K562 (cell line): ENCODE results near the gene MACROD2. TPM values are rescaled to one million over a fixed set of nuclear protein-coding genes. Genes with fewer than 3 reads are reported as not detected.

Source experiments
- ATAC-seq: fragments of 200-7000 bp; cut with Tn5 transposase; 3 replicates; pipeline ENCODE4 v1.9.1; 2020; ENCODE audit warnings: moderate library complexity
- BruUV-seq: library from RNA; stranded (reverse); fragments of 400-500 nt; replicated peaks from 2 replicates; lab custom pipeline; 2021; lab: Mats Ljungman, UMichigan
- CTCF ChIA-PET: fragments of 300-600 bp; formaldehyde crosslinking; extraction: SDS; loops from one replicate; lab custom pipeline; 2021; ENCODE audit warnings: low intra/inter-chr PET ratio; lab: Yijun Ruan, JAX
- POLR2A ChIA-PET: fragments of 300-600, 350-650 bp; sonication (Branson Sonifier 250); formaldehyde crosslinking; extraction: SDS; loops from one replicate; lab custom pipeline; 2021; ENCODE audit warnings: antibody characterized with exemption, inconsistent platforms; lab: Yijun Ruan, JAX
- DNase-seq, 4 experiments: peaks; one replicate each; pipeline versions ENCODE4 v3.0.0 to v3.0.0-alpha.2; 2011 to 2018; ENCODE audit warnings: low spot score in 3 of 4, mixed read lengths in 3 of 4; ENCODE audit errors: extremely low read depth in 1 of 4
- FAIRE-seq: peaks from 2 replicates; lab custom pipeline; 2011; peaks lifted over from hg19 to GRCh38; lab: Jason Lieb, UNC
- H2AFZ ChIP-seq: 2 replicates; pipeline ENCODE4 v1.6.0; 2011; ENCODE audit warnings: low read depth, low read length, control low read depth, inconsistent platforms
- H3K27ac ChIP-seq: fragments of 200-600 bp; 3 replicates; pipeline ENCODE4 v1.8.0; 2011; ENCODE audit warnings: low read depth, mild to moderate bottlenecking, control low read depth, inconsistent platforms, low read length, moderate library complexity, mixed read lengths; ENCODE audit errors: extremely low read depth
- H3K27me3 ChIP-seq, 2 experiments: fragments of 300-600 bp in 1 of 2; 2 replicates in 1 of 2; 3 replicates in 1 of 2; pipeline versions ENCODE4 v1.6.0 to v1.8.0; 2011; ENCODE audit warnings: inconsistent platforms in 2 of 2, low read length in 2 of 2, mild to moderate bottlenecking in 1 of 2, mixed read lengths in 1 of 2, moderate library complexity in 1 of 2; ENCODE audit not compliant: control insufficient read depth in 2 of 2, insufficient read depth in 2 of 2
- H3K36me3 ChIP-seq: fragments of 300-600 bp; 3 replicates; pipeline ENCODE4 v1.8.0; 2011; ENCODE audit warnings: mild to moderate bottlenecking, low read length, inconsistent platforms; ENCODE audit not compliant: control insufficient read depth, insufficient read depth
- H3K4me1 ChIP-seq, 2 experiments: fragments of 200-600 bp in 1 of 2; replicated peaks in 1 of 2; 2 replicates in 1 of 2; 3 replicates in 1 of 2; pipeline versions ENCODE4 v1.5.1 to v1.8.0; 2011; ENCODE audit warnings: inconsistent platforms in 2 of 2, low read length in 2 of 2, mild to moderate bottlenecking in 1 of 2, mixed read lengths in 1 of 2, moderate library complexity in 1 of 2; ENCODE audit not compliant: control insufficient read depth in 2 of 2, insufficient read depth in 2 of 2
- H3K4me2 ChIP-seq: 2 replicates; pipeline ENCODE4 v1.6.1; 2011; ENCODE audit warnings: low read length, control low read depth, inconsistent platforms, mixed read lengths; ENCODE audit not compliant: insufficient read depth
- H3K4me3 ChIP-seq: fragments of 200-600 bp; sonication (generic), shearing (Covaris generic); 2 replicates; pipeline ENCODE4 v1.5.1; 2016; ENCODE audit warnings: control low read depth, inconsistent platforms
- H3K79me2 ChIP-seq: fragments of 200-600 bp; 3 replicates; pipeline ENCODE4 v1.8.0; 2011; ENCODE audit warnings: low read length, inconsistent platforms; ENCODE audit not compliant: control insufficient read depth, insufficient read depth
- H3K9ac ChIP-seq, 2 experiments: 2 replicates each; pipeline versions ENCODE4 v1.6.0 to v1.6.1; 2011; ENCODE audit warnings: low read depth in 2 of 2, low read length in 2 of 2, control low read depth in 1 of 2, inconsistent platforms in 1 of 2, mild to moderate bottlenecking in 1 of 2, mixed read lengths in 1 of 2; ENCODE audit not compliant: insufficient read depth in 1 of 2
- H3K9me1 ChIP-seq: one replicate; pipeline ENCODE4 v1.6.0; 2011; ENCODE audit warnings: inconsistent platforms, mild to moderate bottlenecking, low read length, moderate library complexity; ENCODE audit not compliant: control insufficient read depth, insufficient read depth
- H3K9me3 ChIP-seq: replicated peaks from 2 replicates; pipeline ENCODE4 v1.5.1; 2011; ENCODE audit warnings: low read depth, low read length, inconsistent platforms; ENCODE audit not compliant: control insufficient read depth, insufficient read depth
- H4K20me1 ChIP-seq: replicated peaks from 2 replicates; pipeline ENCODE4 v1.6.1; 2011; ENCODE audit warnings: low read length, inconsistent platforms, mixed read lengths; ENCODE audit not compliant: control insufficient read depth, insufficient read depth
- BACH1 ChIP-seq: fragments of 200-800 bp; sonication (Bioruptor generic); IDR thresholded peaks from 2 replicates; pipeline ENCODE4 v1.6.1; 2016; ENCODE audit warnings: missing genetic modification characterization, missing compliant biosample characterization
- BMI1 ChIP-seq: fragments of 150-350 bp; IDR thresholded peaks from 2 replicates; pipeline ENCODE4 v1.6.1; 2014; ENCODE audit warnings: low read length
- CSDE1 ChIP-seq, 2 experiments: fragments of 450-650 bp; IDR thresholded peaks; 2 replicates each; pipeline ENCODE4 v1.6.1; 2016; ENCODE audit warnings: mild to moderate bottlenecking in 1 of 2
- ELF2 ChIP-seq: fragments of 250-450 bp; sonication (Bioruptor Pico); IDR thresholded peaks from 2 replicates; pipeline ENCODE4 v1.5.0; 2021; ENCODE audit warnings: mild to moderate bottlenecking
- FOXA1 ChIP-seq: fragments of 450-650 bp; IDR thresholded peaks from 2 replicates; pipeline ENCODE4 v1.6.1; 2016; ENCODE audit warnings: mild to moderate bottlenecking, borderline replicate concordance
- GATAD2B ChIP-seq: fragments of 450-650 bp; IDR thresholded peaks from 2 replicates; pipeline ENCODE4 v1.6.1; 2017; ENCODE audit warnings: mild to moderate bottlenecking, borderline replicate concordance
- HMGN3 ChIP-seq: IDR thresholded peaks from 2 replicates; pipeline ENCODE4 v1.6.1; 2011; ENCODE audit warnings: borderline replicate concordance, low read depth, mild to moderate bottlenecking, mixed read lengths, low read length; ENCODE audit not compliant: insufficient read length; ENCODE audit errors: extremely low read depth
- HNRNPK ChIP-seq: fragments of 200-400 bp; formaldehyde crosslinking; IDR thresholded peaks from one replicate; pipeline ENCODE4 v1.6.1; 2018; ENCODE audit warnings: mild to moderate bottlenecking, low read depth, low read length; ENCODE audit not compliant: poor library complexity, severe bottlenecking
- IRF2 ChIP-seq: sonication (generic); formaldehyde crosslinking; IDR thresholded peaks from 2 replicates; pipeline ENCODE4 v1.8.1; 2022; ENCODE audit warnings: mild to moderate bottlenecking, missing genetic modification reagents
- KAT8 ChIP-seq: fragments of 450-650 bp; IDR thresholded peaks from 2 replicates; pipeline ENCODE4 v1.6.1; 2016; ENCODE audit warnings: low read depth, mild to moderate bottlenecking
- NR1H2 ChIP-seq: sonication (generic); formaldehyde crosslinking; IDR thresholded peaks from 2 replicates; pipeline ENCODE4 v1.4.0; 2020; ENCODE audit warnings: mild to moderate bottlenecking, missing genetic modification reagents
- PRPF4 ChIP-seq: fragments of 200-400 bp; formaldehyde crosslinking; IDR thresholded peaks from one replicate; pipeline ENCODE4 v1.6.1; 2017; ENCODE audit warnings: low read length, low read depth, mild to moderate bottlenecking; ENCODE audit not compliant: insufficient read depth, poor library complexity, severe bottlenecking
- USF2 ChIP-seq: sonication (generic); formaldehyde crosslinking; IDR thresholded peaks from 2 replicates; pipeline ENCODE4 v1.5.0; 2020; ENCODE audit warnings: missing genetic modification reagents
- YBX1 ChIP-seq: fragments of 450-650 bp; IDR thresholded peaks from 2 replicates; pipeline ENCODE4 v1.7.1; 2016; ENCODE audit warnings: mild to moderate bottlenecking
- ZC3H4 ChIP-seq: sonication (generic); formaldehyde crosslinking; IDR thresholded peaks from 2 replicates; pipeline ENCODE4 v1.9.0; 2021; ENCODE audit warnings: missing genetic modification reagents, borderline replicate concordance
- ZFP1 ChIP-seq: fragments of 450-650 bp; formaldehyde crosslinking; IDR thresholded peaks from 2 replicates; pipeline ENCODE4 v1.4.0; 2020; ENCODE audit warnings: mild to moderate bottlenecking, mixed read lengths
- ZNF586 ChIP-seq: fragments of 450-650 bp; formaldehyde crosslinking; conservative IDR thresholded peaks from 2 replicates; pipeline ENCODE4 v1.4.0; 2020; ENCODE audit warnings: mild to moderate bottlenecking, moderate library complexity
- WGBS: fragments of 100-300 bp; shearing (Covaris generic); methylation state at CpG from one replicate; pipeline ENCODE4 v1.1.6; 2016; ENCODE audit warnings: low coverage, mixed read lengths; ENCODE audit not compliant: insufficient coverage; ENCODE audit errors: missing lambda C conversion rate; 5-methylcytosine and 5-hydroxymethylcytosine counted together
- in situ Hi-C: fragments of 300-500 bp; cut with MboI; formaldehyde crosslinking; loops from 4 replicates; pipeline ENCODE4 v1.15.0; 2018; ENCODE audit warnings: inconsistent platforms, mixed read lengths
- intact Hi-C: fragments of 100-400 bp; cut with micrococcal nuclease; formaldehyde crosslinking; loops from 2 replicates; pipeline ENCODE4 v1.14.2; 2022
- polyA plus RNA-seq, 8 experiments: library from polyadenylated mRNA; depleted of rRNA in 4 of 8; stranded (reverse) in 5 of 8; unstranded in 3 of 8; fragments of >200 nt; fragmentation: Nextera tagmentation in 2 of 8; fragmentation: Illumina TruSeq in 1 of 8; extraction: Ambion mirVana in 2 of 8; extraction: Trizol in 1 of 8; gene quantifications; 2 replicates each; pipeline versions ENCODE4 v1.2.1 to v1.2.3, GENCODE V29; 2011 to 2014; ENCODE audit warnings: inconsistent platforms in 1 of 8, missing spikeins in 1 of 8
- total RNA-seq, 7 experiments: library from RNA; depleted of rRNA in 6 of 7; stranded (reverse); fragments of >200 nt in 6 of 7; fragmentation: Illumina TruSeq in 2 of 7; extraction: Trizol in 2 of 7; gene quantifications; 2 replicates each; pipeline versions ENCODE4 v1.2.1 to v1.2.3, GENCODE V29; 2011 to 2021; ENCODE audit warnings: low replicate concordance in 1 of 7
- TF ChIP-seq, protein P1 (sequence below): IDR thresholded peaks from 2 replicates; pipeline ENCODE4 v1.6.1; 2012; ENCODE audit warnings: low read depth, low read length, improper control_type of control experiment, borderline replicate concordance

Gene MACROD2
- total and polyA plus RNA-seq, 9 of the 15 experiments (the other 6 are each of a cell fraction or from before 2014, with no cell fraction given): not detected

- H2AFZ ChIP-seq: no peak overlapping the region
- H3K27me3 ChIP-seq: no peaks in the 10 kb centered on the region
- no peaks in the 10 kb centered on the region for H3K79me2 ChIP-seq
- no peak overlapping the region for H3K4me3 ChIP-seq
- H3K4me2 ChIP-seq: no peak overlapping the region
- DNase-seq: no peak
- H3K36me3 ChIP-seq: no peaks in the 10 kb centered on the region
- no peak for ATAC-seq
- intact Hi-C loops: no loop called here
- H3K4me1 ChIP-seq: no peaks in the 10 kb centered on the region
- POLR2A ChIA-PET: no interaction called here
- 0% methylated on average over 3 of the region's 3 CpGs for WGBS
- no peak for FAIRE-seq
- in situ Hi-C loops: no loop called here
- H3K9ac ChIP-seq: no peak overlapping the region
- H3K9me1 ChIP-seq: no peaks in the 10 kb centered on the region
- H4K20me1 ChIP-seq: no peaks in the 10 kb centered on the region
- H3K27ac ChIP-seq: no peak overlapping the region
- BruUV-seq: no TSS peak
- no peak for TF ChIP-seq KAT8
- no peak for TF ChIP-seq ZNF586 (CRISPR knock-in tag)
- no peak for TF ChIP-seq PRPF4
- no peak for TF ChIP-seq FOXA1
- TF ChIP-seq ZC3H4 (CRISPR knock-in tag): no peak
- no peak for TF ChIP-seq HMGN3
- no peak for TF ChIP-seq ZFP1 (CRISPR knock-in tag)
- TF ChIP-seq, protein P1, sequence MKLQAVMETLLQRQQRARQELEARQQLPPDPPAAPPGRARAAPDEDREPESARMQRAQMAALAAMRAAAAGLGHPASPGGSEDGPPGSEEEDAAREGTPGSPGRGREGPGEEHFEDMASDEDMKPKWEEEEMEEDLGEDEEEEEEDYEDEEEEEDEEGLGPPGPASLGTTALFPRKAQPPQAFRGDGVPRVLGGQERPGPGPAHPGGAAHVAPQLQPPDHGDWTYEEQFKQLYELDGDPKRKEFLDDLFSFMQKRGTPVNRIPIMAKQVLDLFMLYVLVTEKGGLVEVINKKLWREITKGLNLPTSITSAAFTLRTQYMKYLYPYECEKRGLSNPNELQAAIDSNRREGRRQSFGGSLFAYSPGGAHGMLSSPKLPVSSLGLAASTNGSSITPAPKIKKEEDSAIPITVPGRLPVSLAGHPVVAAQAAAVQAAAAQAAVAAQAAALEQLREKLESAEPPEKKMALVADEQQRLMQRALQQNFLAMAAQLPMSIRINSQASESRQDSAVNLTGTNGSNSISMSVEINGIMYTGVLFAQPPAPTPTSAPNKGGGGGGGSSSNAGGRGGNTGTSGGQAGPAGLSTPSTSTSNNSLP: no peak
- no peak for TF ChIP-seq IRF2 (CRISPR knock-in tag)
- TF ChIP-seq BACH1 (tag): no peak
- TF ChIP-seq ELF2 (CRISPR knock-in tag): no peak
- no peak for TF ChIP-seq CSDE1 (IDR thresholded peaks at IDR 0.05)
- TF ChIP-seq NR1H2: no peak
- TF ChIP-seq BMI1: no peak
- no peak for TF ChIP-seq YBX1
- TF ChIP-seq USF2 (CRISPR knock-in tag): no peak
- no peak for TF ChIP-seq HNRNPK
- no peak for TF ChIP-seq GATAD2B
- CTCF ChIA-PET: no interaction called here
- H3K9me3 ChIP-seq: no peaks in the 10 kb centered on the region
Measured at GRCh38 chr20:15058841-15059240, 1063.5 kb downstream of the MACROD2 start.
